ENCODE results near the gene RPL12. TPM values are rescaled to one million over a fixed set of nuclear protein-coding genes. Genes with fewer than 3 reads are reported as not detected.

RPL12 gene
- total RNA-seq, 1 donor from 2014 or later: 1,044 TPM

DNA sequence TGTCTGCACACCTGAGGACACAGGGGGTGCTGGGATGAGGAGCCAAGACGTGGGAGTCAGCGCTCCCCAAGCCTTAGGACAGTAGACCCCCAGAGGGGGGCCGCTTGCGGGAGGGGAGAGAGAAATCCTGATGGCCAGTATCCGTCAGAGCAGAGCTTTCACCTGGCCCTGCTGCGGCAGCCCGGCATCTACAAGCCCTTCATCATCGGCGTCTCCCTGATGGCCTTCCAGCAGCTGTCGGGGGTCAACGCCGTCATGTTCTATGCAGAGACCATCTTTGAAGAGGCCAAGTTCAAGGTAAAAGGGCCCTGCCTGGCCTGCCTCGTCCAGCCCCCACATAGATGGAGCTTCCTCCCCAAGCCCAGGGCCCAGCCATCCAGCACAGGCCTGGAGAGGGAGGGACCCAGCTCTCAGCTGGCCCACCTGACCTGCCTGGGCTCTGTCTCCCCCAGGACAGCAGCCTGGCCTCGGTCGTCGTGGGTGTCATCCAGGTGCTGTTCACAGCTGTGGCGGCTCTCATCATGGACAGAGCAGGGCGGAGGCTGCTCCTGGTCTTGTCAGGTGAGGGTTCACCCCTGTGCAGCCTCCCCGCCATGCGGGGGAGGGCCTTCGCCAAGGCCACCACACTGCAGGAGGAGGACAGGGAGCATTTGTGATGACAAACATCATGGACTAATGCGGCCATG is 47.6 kb downstream of the RPL12 start:
- TF ChIP-seq, protein P1, sequence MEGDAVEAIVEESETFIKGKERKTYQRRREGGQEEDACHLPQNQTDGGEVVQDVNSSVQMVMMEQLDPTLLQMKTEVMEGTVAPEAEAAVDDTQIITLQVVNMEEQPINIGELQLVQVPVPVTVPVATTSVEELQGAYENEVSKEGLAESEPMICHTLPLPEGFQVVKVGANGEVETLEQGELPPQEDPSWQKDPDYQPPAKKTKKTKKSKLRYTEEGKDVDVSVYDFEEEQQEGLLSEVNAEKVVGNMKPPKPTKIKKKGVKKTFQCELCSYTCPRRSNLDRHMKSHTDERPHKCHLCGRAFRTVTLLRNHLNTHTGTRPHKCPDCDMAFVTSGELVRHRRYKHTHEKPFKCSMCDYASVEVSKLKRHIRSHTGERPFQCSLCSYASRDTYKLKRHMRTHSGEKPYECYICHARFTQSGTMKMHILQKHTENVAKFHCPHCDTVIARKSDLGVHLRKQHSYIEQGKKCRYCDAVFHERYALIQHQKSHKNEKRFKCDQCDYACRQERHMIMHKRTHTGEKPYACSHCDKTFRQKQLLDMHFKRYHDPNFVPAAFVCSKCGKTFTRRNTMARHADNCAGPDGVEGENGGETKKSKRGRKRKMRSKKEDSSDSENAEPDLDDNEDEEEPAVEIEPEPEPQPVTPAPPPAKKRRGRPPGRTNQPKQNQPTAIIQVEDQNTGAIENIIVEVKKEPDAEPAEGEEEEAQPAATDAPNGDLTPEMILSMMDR (IDR thresholded peaks at IDR 0.05; ENCODE audit: unreplicated experiment): no peak
- H3K27ac Mint-ChIP-seq: no peak overlapping the region
- H3K36me3 Mint-ChIP-seq (ENCODE audit: insufficient read depth): peaks cover 10% of the 10 kb centered on the region
- no peaks in the 10 kb centered on the region for H3K27me3 Mint-ChIP-seq
- peaks cover 7% of the 10 kb centered on the region for H3K4me1 Mint-ChIP-seq (ENCODE audit: low read depth)
- DNase-seq (ENCODE audit: low spot score, unreplicated experiment): no peak
- H3K9me3 Mint-ChIP-seq (ENCODE audit: low read depth): no peaks in the 10 kb centered on the region
- H3K4me3 Mint-ChIP-seq (ENCODE audit: low read depth): no peak overlapping the region

DNA sequence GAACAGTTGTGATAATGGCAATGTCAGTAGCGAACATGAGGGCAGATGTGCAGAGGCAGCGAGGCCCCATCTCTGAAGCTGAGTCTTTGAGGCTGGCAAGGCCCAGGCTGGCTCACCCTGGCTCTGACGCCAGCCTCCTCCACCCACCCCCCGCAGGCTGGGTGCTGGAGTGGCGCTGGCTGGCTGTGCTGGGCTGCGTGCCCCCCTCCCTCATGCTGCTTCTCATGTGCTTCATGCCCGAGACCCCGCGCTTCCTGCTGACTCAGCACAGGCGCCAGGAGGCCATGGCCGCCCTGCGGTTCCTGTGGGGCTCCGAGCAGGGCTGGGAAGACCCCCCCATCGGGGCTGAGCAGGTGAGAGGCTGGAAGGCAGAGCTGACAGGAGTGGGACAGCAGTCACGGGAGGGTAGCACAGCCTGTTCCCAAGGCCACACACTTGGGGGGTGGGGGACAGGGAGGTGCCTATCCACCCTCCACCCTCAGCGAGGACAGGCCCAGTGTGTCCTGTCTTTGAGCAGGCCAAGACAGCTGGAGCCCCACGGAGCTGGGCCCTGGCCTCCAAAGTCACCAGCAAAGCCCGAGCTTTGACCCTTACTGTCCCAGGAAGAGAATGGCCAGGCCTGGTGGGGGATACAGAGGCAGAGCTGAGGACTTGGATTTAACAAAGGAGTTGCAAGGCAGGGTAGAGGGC is 48.7 kb downstream of the RPL12 start:
- TF ChIP-seq, protein P1 (IDR thresholded peaks at IDR 0.05; ENCODE audit: unreplicated experiment): no peak
- H3K4me3 Mint-ChIP-seq (ENCODE audit: low read depth): no peak overlapping the region
- no peaks in the 10 kb centered on the region for H3K9me3 Mint-ChIP-seq (ENCODE audit: low read depth)
- peaks cover 8% of the 10 kb centered on the region for H3K36me3 Mint-ChIP-seq (ENCODE audit: insufficient read depth)
- no peak for DNase-seq (ENCODE audit: low spot score, unreplicated experiment)
- no peaks in the 10 kb centered on the region for H3K27me3 Mint-ChIP-seq
- H3K4me1 Mint-ChIP-seq (ENCODE audit: low read depth): peaks cover 10% of the 10 kb centered on the region
- H3K27ac Mint-ChIP-seq: no peak overlapping the region

DNA sequence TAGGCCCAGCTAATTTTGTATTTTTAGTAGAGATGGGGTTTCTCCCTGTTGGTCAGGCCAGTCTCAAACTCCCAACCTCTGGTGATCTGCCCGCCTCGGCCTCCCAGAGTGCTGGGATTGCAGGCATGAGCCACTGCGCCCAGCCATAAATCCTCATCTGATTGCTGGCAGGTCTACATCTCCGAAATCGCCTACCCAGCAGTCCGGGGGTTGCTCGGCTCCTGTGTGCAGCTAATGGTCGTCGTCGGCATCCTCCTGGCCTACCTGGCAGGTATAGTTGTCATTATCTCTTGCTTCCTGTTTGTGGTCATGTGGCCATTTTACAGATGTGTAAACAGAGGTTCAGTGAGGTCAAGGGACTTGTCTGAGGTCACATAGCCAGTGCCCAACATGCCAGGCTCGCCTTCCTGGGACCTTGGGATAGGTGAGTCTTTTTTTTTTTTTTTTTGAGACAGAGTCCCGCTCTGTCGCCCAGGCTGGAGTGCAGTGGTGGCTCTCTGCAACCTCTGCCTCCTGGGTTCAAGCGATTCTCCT is 51.4 kb downstream of the RPL12 start:
- Mint-ChIP-seq H3K27me3 (no peaks in the 10 kb centered on the region), H3K4me3 (ENCODE audit: low read depth) (no peak overlapping the region), H3K9me3 (ENCODE audit: low read depth) (no peaks in the 10 kb centered on the region), H3K4me1 (ENCODE audit: low read depth) (peaks cover 17% of the 10 kb centered on the region), H3K36me3 (ENCODE audit: insufficient read depth) (peaks cover 5% of the 10 kb centered on the region), H3K27ac (no peak overlapping the region)
- DNase-seq (ENCODE audit: low spot score, unreplicated experiment): no peak
- TF ChIP-seq, protein P1 (IDR thresholded peaks at IDR 0.05; ENCODE audit: unreplicated experiment): no peak

DNA sequence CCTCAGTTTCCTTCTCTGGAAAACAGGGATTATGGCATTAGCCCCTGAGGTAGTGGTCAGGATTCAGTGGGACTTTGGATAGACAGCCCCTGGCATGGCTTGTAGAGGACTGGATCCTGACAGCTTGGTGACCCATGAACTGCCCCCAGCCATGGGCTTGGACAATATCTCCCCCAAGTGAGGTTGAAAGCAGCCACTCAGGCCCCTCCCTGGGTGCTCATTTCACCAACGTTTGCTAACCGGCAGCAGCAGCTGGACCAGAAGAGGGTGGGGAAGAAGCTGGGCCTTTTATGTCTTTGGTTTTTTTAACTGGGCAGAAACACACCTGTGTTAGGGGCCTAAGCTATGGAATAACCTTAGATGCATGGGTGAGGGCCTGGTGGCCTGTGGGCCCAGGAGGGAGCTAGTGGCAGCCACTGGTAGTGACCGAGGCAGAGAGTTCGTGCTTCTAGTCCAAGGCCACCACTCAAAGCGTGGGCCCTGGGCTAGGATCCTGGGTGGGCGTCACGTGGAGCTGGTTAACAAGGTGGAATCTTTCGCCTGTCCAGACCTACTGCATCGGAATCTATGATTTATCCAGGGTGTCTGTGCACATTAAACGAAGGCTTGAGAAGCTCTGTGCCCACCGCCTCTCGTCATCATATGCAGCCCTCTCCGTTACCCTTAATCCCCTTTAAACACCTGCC is 52.3 kb downstream of the RPL12 start:
- H3K27me3 Mint-ChIP-seq: no peaks in the 10 kb centered on the region
- TF ChIP-seq, protein P1 (IDR thresholded peaks at IDR 0.05; ENCODE audit: unreplicated experiment): no peak
- H3K9me3 Mint-ChIP-seq (ENCODE audit: low read depth): no peaks in the 10 kb centered on the region
- no peak for DNase-seq (ENCODE audit: low spot score, unreplicated experiment)
- peaks cover 5% of the 10 kb centered on the region for H3K36me3 Mint-ChIP-seq (ENCODE audit: insufficient read depth)
- H3K4me3 Mint-ChIP-seq (ENCODE audit: low read depth): peak overlapping the region; percentile 82
- H3K4me1 Mint-ChIP-seq (ENCODE audit: low read depth): peaks cover 17% of the 10 kb centered on the region
- no peak overlapping the region for H3K27ac Mint-ChIP-seq

DNA sequence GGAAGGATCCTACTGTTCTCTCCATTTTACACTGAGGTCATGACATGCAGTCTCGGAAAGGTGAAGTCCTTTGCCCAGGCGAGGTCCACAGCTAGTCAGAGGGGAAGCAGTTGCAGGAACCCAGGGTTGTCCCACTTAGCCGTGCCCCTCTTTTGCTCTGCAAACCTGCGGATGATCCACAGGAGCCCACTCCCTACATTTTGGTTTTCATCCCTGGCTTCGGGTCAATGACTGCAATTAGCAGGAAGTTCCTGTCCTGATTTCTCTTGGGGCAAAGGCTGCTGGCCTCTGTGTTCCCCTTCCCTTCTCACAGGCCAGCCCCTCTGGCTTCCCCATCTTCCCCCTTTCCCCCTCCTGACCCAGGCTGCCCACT is 52.9 kb downstream of the RPL12 start:
- H3K36me3 Mint-ChIP-seq (ENCODE audit: insufficient read depth): peaks cover 5% of the 10 kb centered on the region
- TF ChIP-seq, protein P1 (IDR thresholded peaks at IDR 0.05; ENCODE audit: unreplicated experiment): no peak
- H3K9me3 Mint-ChIP-seq (ENCODE audit: low read depth): no peaks in the 10 kb centered on the region
- no peaks in the 10 kb centered on the region for H3K27me3 Mint-ChIP-seq
- H3K4me1 Mint-ChIP-seq (ENCODE audit: low read depth): peaks cover 17% of the 10 kb centered on the region
- H3K27ac Mint-ChIP-seq: peak overlapping the region; percentile 78
- no peak for DNase-seq (ENCODE audit: low spot score, unreplicated experiment)
- H3K4me3 Mint-ChIP-seq (ENCODE audit: low read depth): peak overlapping the region; percentile 82

All from progenitor cell of endocrine pancreas (in vitro differentiated cells).